Stimulated activated CD4-positive, alpha-beta T cell treated with anti-CD3 and anti-CD28 coated beads, Interleukin-2, amount 100 ng/mL, for 4 hours (primary cell): ENCODE results near the gene TMEM229A.
"Not testable (repeated sequence)": the region's sequence is repeated elsewhere in the genome, so short reads cannot be mapped to it uniquely, and the experiment has no call there.

Source experiments
- DNase-seq: peaks from one replicate; pipeline ENCODE4 v3.0.0-alpha.2; 2020; ENCODE audit warnings: low read depth

The TMEM229A gene

DNA sequence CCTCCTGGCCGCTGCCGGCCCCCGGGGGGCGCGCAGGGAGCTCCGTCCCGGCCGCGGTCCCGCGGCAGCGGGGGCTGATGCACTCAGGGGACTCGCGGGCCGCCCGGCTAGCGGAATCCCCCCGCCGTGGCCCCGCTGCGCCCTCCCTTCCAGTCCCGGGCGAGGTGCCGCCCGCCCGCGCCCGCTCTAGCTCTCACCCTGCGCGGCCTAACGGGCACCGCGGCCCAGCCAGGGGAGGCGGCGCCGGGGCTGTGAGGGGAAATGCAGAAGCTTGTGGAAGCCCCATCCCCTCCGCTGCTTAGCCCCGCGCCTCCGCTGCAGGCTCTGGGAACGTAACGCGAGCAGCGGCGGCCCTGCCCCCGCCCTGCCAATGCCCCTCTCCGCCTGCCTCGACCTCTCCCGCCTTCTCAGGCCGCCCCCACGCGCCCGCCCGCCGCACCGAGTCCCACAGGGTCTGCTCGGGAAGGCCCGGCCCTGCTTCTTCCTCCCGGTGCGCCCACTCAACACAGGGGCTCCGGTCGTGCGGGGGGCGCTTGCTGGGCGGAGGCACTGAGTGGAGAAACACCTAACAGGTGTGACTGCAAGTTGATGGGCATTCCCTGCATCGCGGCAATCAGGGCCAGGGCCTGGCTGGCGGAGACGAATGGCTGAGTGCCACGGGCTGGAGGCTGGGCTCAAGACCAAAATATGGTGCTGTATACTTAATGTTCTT is 384 bp upstream of the TMEM229A start:
- DNase-seq: no peak

GRCh38 chr7:124031919-124032318 is 948 bp downstream of the TMEM229A start:
- no peak for DNase-seq

DNA sequence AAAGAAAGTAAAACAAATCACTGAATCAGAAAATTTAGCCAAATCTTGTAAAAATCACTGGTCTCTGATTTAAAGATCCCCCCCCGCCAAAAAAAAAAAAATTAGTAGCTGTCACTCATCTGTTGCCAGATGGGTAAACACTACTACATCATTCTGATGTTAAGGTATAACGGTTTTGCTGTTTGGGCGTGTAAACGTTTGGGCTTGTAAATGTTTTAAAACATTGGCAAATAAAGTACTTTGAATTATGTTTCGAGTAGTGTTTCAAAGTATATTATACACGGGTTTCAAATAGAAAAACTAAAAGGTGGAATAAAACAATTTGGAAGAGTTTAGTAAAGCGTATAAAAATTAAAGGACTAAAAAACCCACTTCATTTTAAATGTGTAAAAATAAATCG is 1.5 kb downstream of the TMEM229A start:
- no peak for DNase-seq

DNA sequence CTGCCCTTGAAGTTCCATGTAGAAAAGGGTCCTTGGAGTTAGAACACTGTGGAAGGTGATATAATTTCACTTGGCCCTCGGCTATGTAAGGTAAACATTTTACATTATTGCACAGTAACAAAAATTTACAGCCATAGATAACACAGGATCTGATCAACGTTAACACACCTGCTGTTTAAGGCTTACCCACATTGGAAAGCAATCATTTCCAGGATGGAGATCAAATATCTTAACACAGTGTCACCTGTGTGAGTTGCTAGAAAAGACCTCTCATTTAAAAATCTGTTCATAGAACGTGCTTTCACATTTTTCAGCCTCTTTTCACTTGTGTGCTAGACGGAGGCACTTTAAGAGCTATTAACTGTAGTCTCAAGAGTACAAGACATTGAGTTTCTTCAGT is 1.9 kb downstream of the TMEM229A start:
- no peak for DNase-seq

DNA sequence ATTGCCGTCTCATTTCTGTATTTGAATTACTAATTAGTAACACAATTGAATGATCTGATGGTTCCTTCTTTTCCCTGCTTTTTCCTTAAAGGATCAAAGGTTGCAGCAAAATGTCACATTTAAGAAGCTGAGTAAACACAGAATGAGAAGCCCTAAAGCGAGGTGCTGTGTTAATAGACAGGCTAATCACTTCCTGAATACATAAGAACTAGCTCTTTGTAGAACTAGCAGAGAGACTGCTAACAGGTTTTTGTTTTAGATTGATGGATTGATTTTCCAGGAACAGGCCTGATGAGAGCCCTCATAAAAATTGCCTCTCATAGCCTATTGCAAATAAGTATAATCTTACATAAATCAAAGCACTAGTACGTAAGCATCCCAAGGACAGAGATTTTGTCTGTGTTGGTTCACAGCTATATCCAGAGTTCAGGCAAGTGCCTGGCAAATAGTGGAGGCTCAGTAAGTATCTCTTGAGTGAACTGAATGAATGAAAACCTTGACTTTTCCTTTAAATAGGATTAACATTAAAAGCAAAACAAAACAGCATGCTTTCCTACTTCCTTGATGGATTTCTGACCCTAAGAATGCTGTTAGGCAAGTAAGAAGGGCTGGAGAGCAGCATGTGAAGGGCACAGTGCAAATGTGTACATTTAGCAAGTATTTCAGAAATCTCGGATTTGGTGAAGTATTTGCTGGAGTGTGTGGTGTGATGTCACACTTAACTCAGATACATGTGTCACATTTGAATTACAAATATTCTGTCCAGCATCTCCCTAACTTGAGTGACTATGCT is 3.3 kb downstream of the TMEM229A start:
- no peak for DNase-seq

- DNase-seq: no peak
Measured at GRCh38 chr7:124027236-124027635, 5.6 kb downstream of the TMEM229A start.

DNA sequence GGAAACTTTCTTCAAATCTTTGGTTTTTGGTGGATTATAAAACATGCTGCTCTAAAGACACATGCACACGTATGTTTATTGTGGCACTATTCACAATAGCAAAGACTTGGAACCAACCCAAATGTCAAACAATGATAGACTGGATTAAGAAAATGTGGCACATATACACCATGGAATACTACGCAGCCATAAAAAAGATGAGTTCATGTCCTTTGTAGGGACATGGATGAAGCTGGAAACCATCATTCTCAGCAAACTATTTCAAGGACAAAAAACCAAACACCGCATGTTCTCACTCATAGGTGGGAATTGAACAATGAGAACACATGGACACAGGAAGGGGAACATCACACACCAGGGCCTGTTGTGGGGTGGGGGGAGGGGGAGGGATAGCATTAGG is 8.5 kb downstream of the TMEM229A start:
- DNase-seq: not testable (repeated sequence)

GRCh38 chr7:124022551-124022950 is 10.3 kb downstream of the TMEM229A start:
- DNase-seq: no peak

- DNase-seq: no peak
Measured at GRCh38 chr7:124020060-124020459, 12.8 kb downstream of the TMEM229A start.

DNA sequence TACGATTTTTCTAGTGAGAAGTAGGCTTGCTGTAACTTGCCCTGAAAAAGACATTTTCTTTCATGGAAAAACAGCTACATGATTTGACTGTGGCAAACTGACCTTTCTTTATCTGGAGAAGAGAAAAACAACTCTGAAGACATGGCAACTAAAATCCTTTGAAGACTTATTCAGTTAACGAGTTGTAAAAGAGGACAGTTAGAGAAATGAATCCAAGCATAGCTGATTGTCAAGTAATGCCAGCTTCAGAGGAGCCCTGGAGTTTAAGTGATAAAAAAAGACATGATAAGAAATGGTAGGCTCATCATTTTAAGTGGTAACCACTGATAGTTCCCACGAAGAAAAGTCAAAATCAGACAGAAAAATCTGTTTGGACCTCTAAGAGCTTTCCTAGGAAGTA is 19.6 kb downstream of the TMEM229A start:
- DNase-seq: no peak

- DNase-seq: no peak
Measured at GRCh38 chr7:124012864-124013263, 20.0 kb downstream of the TMEM229A start.

DNA sequence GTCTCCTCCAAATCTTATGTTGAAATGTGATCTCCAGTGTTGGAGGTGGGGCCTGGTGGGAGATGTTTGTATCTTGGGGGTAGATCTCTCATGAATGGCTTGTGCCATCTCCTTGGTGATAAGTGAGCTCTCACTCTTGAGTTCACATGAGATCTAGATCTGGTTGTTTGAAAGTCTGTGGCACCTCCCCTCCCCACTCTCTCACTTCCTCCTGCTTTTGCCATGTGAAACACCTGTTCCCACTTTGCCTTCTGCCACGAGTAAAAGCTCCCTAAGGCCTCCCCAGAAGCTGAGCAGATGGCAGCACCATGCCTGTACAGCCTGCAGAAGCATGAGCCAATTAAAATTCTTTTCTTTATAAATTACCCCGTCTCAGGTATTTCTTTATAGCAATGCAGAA is 23.5 kb downstream of the TMEM229A start:
- no peak for DNase-seq

- not testable (repeated sequence) for DNase-seq
Measured at GRCh38 chr7:124008296-124008695, 24.6 kb downstream of the TMEM229A start.

DNA sequence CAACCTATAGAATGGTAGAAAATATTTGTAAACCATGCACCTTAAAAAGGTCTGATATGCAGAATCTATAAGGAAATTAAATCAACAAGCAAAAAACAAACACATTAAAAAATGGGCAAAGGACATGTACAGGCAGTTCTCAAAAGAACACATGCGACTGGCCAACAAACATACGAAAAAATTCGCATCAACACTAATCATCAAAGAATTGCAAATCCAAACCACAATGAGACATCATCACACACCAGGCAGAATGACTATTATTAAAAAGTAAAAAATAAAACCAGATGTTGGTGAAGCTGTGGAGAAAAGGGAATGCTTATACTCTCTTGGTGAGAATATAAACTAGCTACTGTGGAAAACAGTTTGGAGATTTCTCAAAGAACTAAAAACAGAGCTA is 33.2 kb downstream of the TMEM229A start:
- DNase-seq: no peak

- DNase-seq: no peak
Measured at GRCh38 chr7:123998921-123999320, 33.9 kb downstream of the TMEM229A start.

DNA sequence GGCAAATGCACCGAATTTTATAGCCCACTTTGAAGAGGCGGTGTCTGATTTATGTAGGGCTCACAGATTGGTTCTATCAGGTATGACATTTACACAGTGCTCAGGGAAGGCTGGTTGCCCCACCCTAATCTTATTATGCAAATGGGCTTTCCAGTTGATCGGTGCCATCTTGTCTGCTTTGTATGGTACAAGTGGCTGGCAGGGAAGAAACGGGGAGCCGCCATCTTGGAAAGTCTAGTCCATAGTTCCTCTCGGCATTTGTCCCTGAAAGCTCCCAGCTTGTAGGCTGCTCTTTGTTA is 36.6 kb downstream of the TMEM229A start:
- no peak for DNase-seq

GRCh38 chr7:123995617-123996326 is 37.1 kb downstream of the TMEM229A start:
- no peak for DNase-seq

DNA sequence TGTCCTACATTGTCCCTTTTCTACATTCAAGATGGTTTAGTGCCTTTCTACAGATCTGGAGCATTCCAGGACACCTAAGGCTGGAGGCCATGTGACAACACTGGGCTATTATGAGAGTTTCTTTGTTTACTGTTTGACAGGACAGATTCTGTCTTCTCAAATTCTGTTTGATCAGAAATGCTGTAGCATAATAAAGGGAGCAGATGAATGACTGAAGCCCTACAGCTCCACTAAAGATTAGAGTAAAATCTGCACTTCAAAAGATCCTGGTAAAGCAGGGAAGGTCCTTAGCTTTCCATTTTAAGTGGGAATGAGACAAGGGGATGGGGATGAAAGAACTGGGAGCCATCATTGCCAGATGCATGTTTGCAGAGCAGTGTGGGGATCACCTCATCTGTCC is 38.4 kb downstream of the TMEM229A start:
- DNase-seq: no peak

GRCh38 chr7:123993996-123994395 is 38.9 kb downstream of the TMEM229A start:
- DNase-seq: no peak

DNA sequence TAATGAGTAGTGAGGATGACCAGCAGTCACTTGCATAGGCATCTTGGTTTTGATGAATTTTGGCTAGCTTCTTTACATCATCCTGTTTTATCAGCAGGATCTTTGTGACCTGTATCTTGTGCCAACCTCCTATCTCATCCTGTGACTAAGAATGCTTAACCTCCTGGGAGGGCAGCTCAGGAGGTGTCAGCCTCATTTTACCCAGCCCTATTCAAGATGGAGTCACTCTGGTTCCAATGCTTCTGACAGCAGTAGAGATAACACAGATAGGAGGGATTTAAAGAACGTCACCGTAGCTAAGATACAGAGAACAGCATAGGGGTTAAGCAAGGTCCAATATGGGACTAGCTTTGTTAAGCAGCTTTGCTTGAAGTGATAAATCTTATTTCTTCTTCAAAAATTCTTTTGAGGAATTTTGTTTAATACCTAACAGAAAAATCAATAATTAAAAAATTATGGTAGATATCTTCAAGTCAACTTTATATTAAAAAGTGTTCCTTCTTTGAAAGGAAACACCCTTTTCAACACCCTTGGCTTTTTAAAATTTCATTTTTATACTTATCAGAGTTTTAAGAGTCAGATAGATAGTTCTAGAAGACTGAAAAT is 39.9 kb downstream of the TMEM229A start:
- DNase-seq: no peak

DNA sequence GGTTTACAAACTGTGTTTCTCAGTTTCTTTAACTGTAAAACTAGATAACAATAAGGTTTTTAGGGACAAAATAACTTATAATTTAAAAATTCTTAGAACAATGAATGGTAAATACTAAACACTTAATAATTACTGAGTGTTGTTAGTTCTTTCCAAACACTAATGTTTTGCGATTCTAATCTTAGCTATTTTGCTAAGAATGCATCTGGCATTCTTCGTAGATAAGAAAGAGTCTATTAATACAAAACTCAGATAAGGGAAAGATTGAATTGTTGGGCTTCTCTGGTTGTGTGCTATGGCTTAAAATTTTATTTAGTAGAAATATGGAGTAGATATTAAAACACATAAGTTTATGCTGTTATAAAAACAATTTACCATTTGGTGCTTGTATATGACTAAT is 45.4 kb downstream of the TMEM229A start:
- no peak for DNase-seq
